A549 (cell line): Measurements from ENCODE around the gene CDK18.

Experiments
- EP300 ChIP-seq, 2 experiments: fragments of >200 bp; sonication (Bioruptor Twin); formaldehyde crosslinking; IDR thresholded peaks; 2 replicates in 1 of 2; 3 replicates in 1 of 2; pipeline ENCODE4 v1.6.1; 2016 to 2017
- TF ChIP-seq, protein P1 (sequence below): fragments of >200 bp; sonication (Bioruptor Twin); formaldehyde crosslinking; IDR thresholded peaks from 3 replicates; pipeline ENCODE4 v1.5.1; 2016
- TF ChIP-seq, protein P2 (sequence below): fragments of 450-650 bp; IDR thresholded peaks from 2 replicates; pipeline ENCODE4 v1.6.1; 2014; ENCODE audit warnings: antibody characterized with exemption

DNA sequence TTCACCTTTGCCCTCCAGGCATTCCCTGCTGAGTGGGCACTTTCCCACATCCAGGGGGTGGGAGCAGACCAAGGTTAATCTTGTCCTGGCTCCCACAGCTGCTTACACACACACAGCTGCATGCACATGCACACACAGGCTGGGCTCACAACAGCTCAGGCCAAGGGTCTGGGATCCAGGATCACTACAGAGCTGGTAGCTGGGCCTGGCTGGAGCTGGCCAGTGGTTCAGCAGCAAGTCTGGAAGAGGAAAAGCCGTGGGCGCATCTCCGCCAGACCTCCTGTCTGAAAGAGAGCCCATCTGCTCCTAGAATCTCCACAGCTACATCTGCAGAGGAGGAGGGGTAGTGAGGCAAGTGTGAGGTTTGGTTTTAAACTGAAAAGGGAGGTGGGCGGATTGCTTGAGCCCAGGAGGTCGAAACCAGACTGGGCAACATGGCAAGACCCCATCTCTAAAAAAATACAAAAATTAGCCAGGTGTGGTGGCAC lies 3.8 kb downstream of the CDK18 start:
- TF ChIP-seq, protein P1, sequence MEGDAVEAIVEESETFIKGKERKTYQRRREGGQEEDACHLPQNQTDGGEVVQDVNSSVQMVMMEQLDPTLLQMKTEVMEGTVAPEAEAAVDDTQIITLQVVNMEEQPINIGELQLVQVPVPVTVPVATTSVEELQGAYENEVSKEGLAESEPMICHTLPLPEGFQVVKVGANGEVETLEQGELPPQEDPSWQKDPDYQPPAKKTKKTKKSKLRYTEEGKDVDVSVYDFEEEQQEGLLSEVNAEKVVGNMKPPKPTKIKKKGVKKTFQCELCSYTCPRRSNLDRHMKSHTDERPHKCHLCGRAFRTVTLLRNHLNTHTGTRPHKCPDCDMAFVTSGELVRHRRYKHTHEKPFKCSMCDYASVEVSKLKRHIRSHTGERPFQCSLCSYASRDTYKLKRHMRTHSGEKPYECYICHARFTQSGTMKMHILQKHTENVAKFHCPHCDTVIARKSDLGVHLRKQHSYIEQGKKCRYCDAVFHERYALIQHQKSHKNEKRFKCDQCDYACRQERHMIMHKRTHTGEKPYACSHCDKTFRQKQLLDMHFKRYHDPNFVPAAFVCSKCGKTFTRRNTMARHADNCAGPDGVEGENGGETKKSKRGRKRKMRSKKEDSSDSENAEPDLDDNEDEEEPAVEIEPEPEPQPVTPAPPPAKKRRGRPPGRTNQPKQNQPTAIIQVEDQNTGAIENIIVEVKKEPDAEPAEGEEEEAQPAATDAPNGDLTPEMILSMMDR = no peak
- no peak for TF ChIP-seq EP300 (IDR thresholded peaks at IDR 0.05)
- TF ChIP-seq, protein P2, sequence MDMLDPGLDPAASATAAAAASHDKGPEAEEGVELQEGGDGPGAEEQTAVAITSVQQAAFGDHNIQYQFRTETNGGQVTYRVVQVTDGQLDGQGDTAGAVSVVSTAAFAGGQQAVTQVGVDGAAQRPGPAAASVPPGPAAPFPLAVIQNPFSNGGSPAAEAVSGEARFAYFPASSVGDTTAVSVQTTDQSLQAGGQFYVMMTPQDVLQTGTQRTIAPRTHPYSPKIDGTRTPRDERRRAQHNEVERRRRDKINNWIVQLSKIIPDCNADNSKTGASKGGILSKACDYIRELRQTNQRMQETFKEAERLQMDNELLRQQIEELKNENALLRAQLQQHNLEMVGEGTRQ = no peak
